H7 (cell line): Measurements from ENCODE around the gene CKAP2L. TPM values are rescaled to one million over a fixed set of nuclear protein-coding genes. Genes with fewer than 3 reads are reported as not detected.
"Not testable (repeated sequence)": the region's sequence is repeated elsewhere in the genome, so short reads cannot be mapped to it uniquely, and the experiment has no call there.

Experiments used
- DNase-seq: peaks from one replicate; pipeline ENCODE4 v3.0.0; 2012
- H3K27me3 ChIP-seq: 2 replicates; pipeline ENCODE4 v1.6.0; 2011; ENCODE audit warnings: mild to moderate bottlenecking, low read length; ENCODE audit not compliant: control insufficient read depth, insufficient read depth
- H3K36me3 ChIP-seq: replicated peaks from 2 replicates; pipeline ENCODE4 v1.5.1; 2011; ENCODE audit warnings: low read length; ENCODE audit not compliant: control insufficient read depth, insufficient read depth
- H3K4me3 ChIP-seq: 2 replicates; pipeline ENCODE4 v1.5.1; 2011; ENCODE audit warnings: low read depth, mild to moderate bottlenecking, control low read depth, low read length, moderate library complexity; ENCODE audit not compliant: insufficient read depth
- total RNA-seq: library from RNA; depleted of rRNA; stranded (reverse); fragments of >200 nt; shearing (Covaris generic); gene quantifications from 2 replicates; pipeline ENCODE4 v1.2.3, GENCODE V29; 2014

Gene CKAP2L
- total RNA-seq, 1 experiment from 2014 or later, result 14.9 TPM

DNA sequence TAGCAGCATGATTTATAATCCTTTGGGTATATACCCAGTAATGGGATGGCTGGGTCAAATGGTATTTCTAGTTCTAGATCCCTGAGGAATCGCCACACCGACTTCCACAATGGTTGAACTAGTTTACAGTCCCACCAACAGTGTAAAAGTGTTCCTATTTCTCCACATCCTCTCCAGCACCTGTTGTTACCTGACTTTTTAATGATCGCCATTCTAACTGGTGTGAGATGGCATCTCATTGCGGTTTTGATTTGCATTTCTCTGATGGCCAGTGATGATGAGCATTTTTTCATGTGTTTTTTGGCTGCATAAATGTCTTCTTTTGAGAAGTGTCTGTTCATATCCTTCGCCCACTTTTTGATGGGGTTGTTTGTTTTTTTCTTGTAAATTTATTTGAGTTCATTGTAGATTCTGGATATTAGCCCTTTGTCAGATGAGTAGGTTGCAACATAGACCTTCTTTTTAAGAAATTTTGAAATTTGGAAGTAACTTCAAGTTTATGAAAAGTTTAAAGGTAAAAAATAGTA lies 47.5 kb downstream of the CKAP2L start:
- H3K4me3 ChIP-seq, DNase-seq, H3K27me3 ChIP-seq, H3K36me3 ChIP-seq: not testable (repeated sequence)

GRCh38 chr2:112716094-112716493 lies 48.3 kb downstream of the CKAP2L start:
- not testable (repeated sequence) for H3K27me3 ChIP-seq, H3K4me3 ChIP-seq, DNase-seq, H3K36me3 ChIP-seq

- no peak overlapping the region for H3K4me3 ChIP-seq
- H3K27me3 ChIP-seq, result no peaks in the 10 kb centered on the region
- DNase-seq, result no peak
- no peaks in the 10 kb centered on the region for H3K36me3 ChIP-seq
Measured at GRCh38 chr2:112714836-112715631, 49.4 kb downstream of the CKAP2L start.

DNA sequence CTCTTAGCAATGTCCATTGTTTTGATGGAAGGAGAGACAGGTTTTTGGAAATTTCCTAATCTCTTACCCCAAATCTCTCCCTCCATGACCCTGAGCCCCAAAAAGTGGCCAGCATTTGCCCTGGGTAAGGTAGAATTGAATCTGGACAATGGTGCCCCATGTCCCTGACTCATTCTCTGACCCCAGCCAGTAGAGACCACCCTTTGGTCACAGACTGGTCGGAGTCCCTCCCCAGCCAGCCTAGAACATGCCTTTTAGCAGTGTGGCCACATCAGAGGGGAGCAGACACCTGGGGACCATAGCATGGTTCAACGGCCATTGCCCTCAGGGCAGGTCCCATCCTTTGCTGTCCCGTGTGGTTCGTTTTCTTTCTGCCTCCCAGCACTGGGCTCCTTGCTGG lies 50.1 kb downstream of the CKAP2L start:
- Histone ChIP-seq H3K27me3 (no peaks in the 10 kb centered on the region), H3K36me3 (no peaks in the 10 kb centered on the region), H3K4me3 (no peak overlapping the region)
- DNase-seq, result no peak

DNA sequence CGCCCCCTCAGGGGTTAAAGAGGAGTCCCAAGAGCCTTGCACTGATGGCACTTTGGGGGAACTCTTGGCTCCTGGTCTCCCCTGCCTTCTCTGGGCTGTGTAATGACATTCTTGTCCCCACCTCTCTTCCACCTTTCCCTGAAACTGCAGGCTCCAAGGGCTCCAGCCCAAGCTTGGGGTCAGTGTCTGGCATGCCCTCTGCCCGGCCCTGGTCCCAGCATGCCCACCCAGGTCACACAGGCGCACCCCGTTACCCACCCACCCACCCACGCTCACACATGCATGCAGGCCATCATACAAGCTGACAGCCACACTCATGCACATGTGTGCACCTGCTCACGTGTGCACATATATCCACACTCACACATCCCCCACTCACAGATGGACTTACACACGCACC lies 50.5 kb downstream of the CKAP2L start:
- Histone ChIP-seq H3K36me3 (no peaks in the 10 kb centered on the region), H3K4me3 (no peak overlapping the region), H3K27me3 (no peaks in the 10 kb centered on the region)
- DNase-seq, result no peak

GRCh38 chr2:112713585-112713925 lies 50.9 kb downstream of the CKAP2L start:
- Histone ChIP-seq H3K27me3 (no peaks in the 10 kb centered on the region), H3K36me3 (no peaks in the 10 kb centered on the region), H3K4me3 (no peak overlapping the region)
- DNase-seq, result no peak

- DNase-seq, result no peak
- H3K4me3 ChIP-seq, result no peak overlapping the region
- H3K36me3 ChIP-seq, result no peaks in the 10 kb centered on the region
- H3K27me3 ChIP-seq, result no peaks in the 10 kb centered on the region
Measured at GRCh38 chr2:112712903-112713584, 51.4 kb downstream of the CKAP2L start.

GRCh38 chr2:112712465-112712864 lies 51.9 kb downstream of the CKAP2L start:
- no peaks in the 10 kb centered on the region for H3K27me3 ChIP-seq
- H3K4me3 ChIP-seq, result no peak overlapping the region
- peak; percentile 10 for DNase-seq
- no peaks in the 10 kb centered on the region for H3K36me3 ChIP-seq

- no peak for DNase-seq
- no peaks in the 10 kb centered on the region for H3K27me3 ChIP-seq
- H3K4me3 ChIP-seq, result no peak overlapping the region
- no peaks in the 10 kb centered on the region for H3K36me3 ChIP-seq
Measured at GRCh38 chr2:112710956-112711750, 53.3 kb downstream of the CKAP2L start.

DNA sequence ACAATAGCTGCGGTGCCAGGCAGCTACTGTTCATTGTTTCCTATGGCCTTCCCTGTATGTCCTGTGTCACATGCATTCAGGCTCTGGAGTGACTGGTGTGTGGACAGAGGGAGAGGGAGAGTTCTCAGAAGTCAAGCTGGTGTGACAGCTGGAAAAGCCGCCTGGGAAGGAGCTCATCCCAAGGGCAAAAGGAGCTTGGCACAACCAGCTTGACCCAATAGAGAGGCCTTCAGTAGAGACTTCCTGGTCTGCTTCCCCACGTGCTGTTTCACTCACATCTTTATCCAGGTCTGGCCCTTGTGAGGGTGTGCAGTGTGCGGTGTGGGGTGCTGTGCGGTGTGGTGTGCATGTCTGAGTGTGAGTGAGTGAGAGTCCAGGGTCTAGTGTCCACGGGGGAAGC lies 54.7 kb downstream of the CKAP2L start:
- H3K4me3 ChIP-seq, result no peak overlapping the region
- H3K36me3 ChIP-seq, result no peaks in the 10 kb centered on the region
- no peaks in the 10 kb centered on the region for H3K27me3 ChIP-seq
- no peak for DNase-seq

DNA sequence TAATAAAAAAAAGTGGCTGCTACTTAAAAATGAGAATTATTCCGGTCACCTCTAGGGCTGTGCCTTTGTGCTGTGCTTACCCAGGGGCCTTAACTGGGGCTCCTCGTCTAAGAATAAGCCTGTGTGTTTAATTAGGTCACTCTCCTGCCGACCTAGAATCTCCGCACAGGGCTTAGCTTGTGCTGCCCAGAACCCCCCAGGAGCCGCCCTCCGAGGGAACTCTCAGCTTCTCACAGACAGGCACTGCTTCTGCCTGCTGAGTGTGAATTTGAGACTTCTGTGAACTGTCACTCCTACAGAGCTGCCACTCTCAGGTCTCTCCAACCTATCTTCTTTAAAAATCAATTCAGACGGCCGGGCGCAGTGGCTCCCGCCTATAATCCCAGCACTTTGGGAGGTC lies 55.4 kb downstream of the CKAP2L start:
- no peaks in the 10 kb centered on the region for H3K27me3 ChIP-seq
- no peaks in the 10 kb centered on the region for H3K36me3 ChIP-seq
- DNase-seq, result no peak
- no peak overlapping the region for H3K4me3 ChIP-seq

GRCh38 chr2:112706947-112707346 lies 57.5 kb downstream of the CKAP2L start:
- not testable (repeated sequence) for H3K4me3 ChIP-seq, DNase-seq, H3K27me3 ChIP-seq, H3K36me3 ChIP-seq

DNA sequence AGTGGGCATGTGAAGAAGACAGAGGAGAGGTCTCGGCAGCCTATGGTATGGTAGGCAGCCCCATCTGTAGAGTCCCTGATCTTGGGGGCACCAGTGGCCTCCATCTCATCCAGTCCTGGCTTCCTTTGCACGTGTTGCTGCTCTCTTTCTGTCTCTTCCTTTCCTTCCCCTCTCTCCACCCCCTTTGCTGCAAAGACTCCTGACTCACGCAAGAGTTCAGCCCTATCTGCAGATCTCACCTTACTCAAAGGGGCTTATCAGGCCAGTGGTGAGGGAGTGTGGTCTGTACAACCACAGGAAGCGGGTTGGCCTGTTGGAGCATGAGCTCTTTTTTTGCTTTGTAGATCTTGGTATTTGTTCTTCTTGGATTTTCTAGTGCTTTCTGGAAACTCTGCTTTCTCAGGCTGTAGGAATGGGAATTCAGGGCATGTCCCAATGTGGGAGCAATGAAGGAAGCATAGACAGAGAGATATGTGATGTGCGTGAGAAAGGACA lies 58.2 kb downstream of the CKAP2L start:
- Histone ChIP-seq H3K36me3 (no peaks in the 10 kb centered on the region), H3K4me3 (no peak overlapping the region), H3K27me3 (no peaks in the 10 kb centered on the region)
- DNase-seq, result no peak

GRCh38 chr2:112705575-112705974 lies 58.8 kb downstream of the CKAP2L start:
- no peaks in the 10 kb centered on the region for H3K27me3 ChIP-seq
- DNase-seq, result no peak
- no peak overlapping the region for H3K4me3 ChIP-seq
- no peaks in the 10 kb centered on the region for H3K36me3 ChIP-seq
